Suprapubic skin (tissue), 3 donors: ENCODE measurements around the gene CTSG.

Experiments used
- EP300 ChIP-seq: sonication (generic); formaldehyde crosslinking; IDR thresholded peaks from one replicate; pipeline ENCODE4 v1.6.1; 2017; ENCODE audit warnings: antibody characterized with exemption
- POLR2A ChIP-seq, 2 donors: fragments of 450-650 bp; IDR thresholded peaks; one replicate each; pipeline ENCODE4 v1.6.1; 2017; ENCODE audit warnings: antibody characterized with exemption in 2 of 2, mild to moderate bottlenecking in 2 of 2, moderate library complexity in 2 of 2
- TF ChIP-seq, protein P1 (sequence below), 2 donors: fragments of 200-600 bp in 1 of 2; fragments of 450-650 bp in 1 of 2; sonication (generic) in 1 of 2; IDR thresholded peaks; one replicate each; pipeline ENCODE4 v1.5.1; 2016 to 2019; ENCODE audit warnings: antibody characterized with exemption in 2 of 2, mild to moderate bottlenecking in 1 of 2, moderate library complexity in 1 of 2

DNA sequence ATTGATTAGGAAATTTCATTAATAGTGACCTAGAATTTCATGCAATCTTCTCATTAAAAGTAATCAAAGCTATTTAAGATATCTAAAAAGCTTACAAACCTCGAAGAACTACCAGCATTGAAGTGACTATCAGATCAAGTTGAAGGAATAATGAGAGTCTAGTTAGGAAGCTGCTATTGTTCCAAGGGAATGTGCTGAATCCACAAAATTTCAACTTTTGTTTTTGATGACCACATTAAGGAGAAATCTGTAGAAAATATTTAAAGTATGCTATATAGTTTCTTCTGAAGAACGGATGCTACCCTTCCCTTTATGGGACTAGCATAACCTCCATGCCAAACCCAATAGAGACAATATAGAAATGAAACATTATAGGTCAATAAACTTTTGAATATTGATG, 2.5 kb upstream of the CTSG start:
- TF ChIP-seq, protein P1, sequence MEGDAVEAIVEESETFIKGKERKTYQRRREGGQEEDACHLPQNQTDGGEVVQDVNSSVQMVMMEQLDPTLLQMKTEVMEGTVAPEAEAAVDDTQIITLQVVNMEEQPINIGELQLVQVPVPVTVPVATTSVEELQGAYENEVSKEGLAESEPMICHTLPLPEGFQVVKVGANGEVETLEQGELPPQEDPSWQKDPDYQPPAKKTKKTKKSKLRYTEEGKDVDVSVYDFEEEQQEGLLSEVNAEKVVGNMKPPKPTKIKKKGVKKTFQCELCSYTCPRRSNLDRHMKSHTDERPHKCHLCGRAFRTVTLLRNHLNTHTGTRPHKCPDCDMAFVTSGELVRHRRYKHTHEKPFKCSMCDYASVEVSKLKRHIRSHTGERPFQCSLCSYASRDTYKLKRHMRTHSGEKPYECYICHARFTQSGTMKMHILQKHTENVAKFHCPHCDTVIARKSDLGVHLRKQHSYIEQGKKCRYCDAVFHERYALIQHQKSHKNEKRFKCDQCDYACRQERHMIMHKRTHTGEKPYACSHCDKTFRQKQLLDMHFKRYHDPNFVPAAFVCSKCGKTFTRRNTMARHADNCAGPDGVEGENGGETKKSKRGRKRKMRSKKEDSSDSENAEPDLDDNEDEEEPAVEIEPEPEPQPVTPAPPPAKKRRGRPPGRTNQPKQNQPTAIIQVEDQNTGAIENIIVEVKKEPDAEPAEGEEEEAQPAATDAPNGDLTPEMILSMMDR (IDR thresholded peaks at IDR 0.05): no peak
- TF ChIP-seq POLR2A (IDR thresholded peaks at IDR 0.05) (no peak), EP300 (no peak)
